Measurements from ENCODE around the gene ISOC2. TPM values are rescaled to one million over a fixed set of nuclear protein-coding genes. Genes with fewer than 3 reads are reported as not detected.

ISOC2 gene
- total RNA-seq, 1 experiment from 2014 or later: 72.2 TPM

GRCh38 chr19:55464662-55465054 is 3.2 kb upstream of the ISOC2 start, which contains the start of gene C19orf85:
Gene C19orf85, minus strand, starts transcription at chr19:55464751. Its CDS starts 197 bp downstream, at chr19:55464554.
- peaks cover 25 to 30% of the 10 kb centered on the region in 2 experiments for H3K4me1 Mint-ChIP-seq
- no peak within 1 kb of the TSS for H2BK12ac ChIP-seq (ENCODE audit: insufficient read length, low read depth, low read length)
- no peak within 1 kb of the TSS for H2AK5ac ChIP-seq (ENCODE audit: insufficient read length, low read length)
- no peak within 1 kb of the TSS for H2AFZ ChIP-seq (ENCODE audit: low read length)
- no peaks in the 10 kb centered on the region for H4K20me1 ChIP-seq (ENCODE audit: control insufficient read depth, insufficient read depth, insufficient read length)
- peak within 1 kb of the TSS; percentile 68 for H3K18ac ChIP-seq (ENCODE audit: insufficient read length, low read depth, low read length)
- no peak within 1 kb of the TSS for H2BK5ac ChIP-seq (ENCODE audit: insufficient read length, low read length)
- 0 out of 2 replicates have a peak, but pooled peaks cover 3% of the 10 kb centered on the region for H3K79me2 ChIP-seq (ENCODE audit: insufficient read depth, low read length)
- H3K4ac ChIP-seq (ENCODE audit: low read depth, low read length): no peak within 1 kb of the TSS
- peaks cover 13% of the 10 kb centered on the region for H3K27me3 Mint-ChIP-seq (ENCODE audit: low read depth)
- H3K79me1 ChIP-seq (ENCODE audit: insufficient read depth, low read depth, low read length, poor library complexity, severe bottlenecking): no peaks in the 10 kb centered on the region
- no peak within 1 kb of the TSS for H2BK120ac ChIP-seq (ENCODE audit: low read depth, low read length, poor library complexity, severe bottlenecking)
- H3K27ac Mint-ChIP-seq: peak within 1 kb of the TSS in 1 of 3 experiments; percentile 86; a peak in 2 of 7 replicates
- no CpG with 5 or more reads among the region's 14 CpGs for WGBS (ENCODE audit: extremely low coverage, insufficient read length, low lambda C conversion rate)
- H3K27ac ChIP-seq (ENCODE audit: insufficient read length, low read depth, low read length): no peak within 1 kb of the TSS
- peak within 1 kb of the TSS in 1 of 2 experiments; percentile 42; a peak in 1 of 5 replicates for H3K4me3 Mint-ChIP-seq
- no peak within 1 kb of the TSS for H3K4me2 ChIP-seq (ENCODE audit: insufficient read depth, insufficient read length, low read length)
- peak within 1 kb of the TSS; percentile 51 for H3K14ac ChIP-seq (ENCODE audit: insufficient read depth, low read length)
- no peak within 1 kb of the TSS for H3K9ac ChIP-seq (ENCODE audit: extremely low read depth, insufficient read length, low read length)
- no peak within 1 kb of the TSS for H4K91ac ChIP-seq (ENCODE audit: insufficient read length, low read depth, low read length)
- peaks cover 3% of the 10 kb centered on the region; the same call in 1 of the 2 replicates for H3K4me1 ChIP-seq (ENCODE audit: insufficient read depth, low read length)
- H3K9me3 Mint-ChIP-seq: peaks cover 0 to 3% of the 10 kb centered on the region in 2 experiments; a peak in 1 of 5 replicates
- no peak within 1 kb of the TSS for H2BK15ac ChIP-seq (ENCODE audit: low read depth, low read length)
- H2BK20ac ChIP-seq (ENCODE audit: low read depth, low read length, poor library complexity, severe bottlenecking): no peak within 1 kb of the TSS
- H3K56ac ChIP-seq (ENCODE audit: insufficient read length, low read depth, low read length): no peak within 1 kb of the TSS
- peak; percentile 83 for DNase-seq
- no peak for TF ChIP-seq CTCF (conservative IDR thresholded peaks at IDR 0.05)
- no peak within 1 kb of the TSS for H4K8ac ChIP-seq (replicated peaks; ENCODE audit: insufficient read length, low read depth, low read length)
- H3K23me2 ChIP-seq (ENCODE audit: insufficient read length, low read depth, low read length, poor library complexity, severe bottlenecking): peaks cover 5% of the 10 kb centered on the region
- H4K5ac ChIP-seq (ENCODE audit: insufficient read length, low read depth, low read length): no peak within 1 kb of the TSS
- no peak within 1 kb of the TSS for H3T11ph ChIP-seq (ENCODE audit: low read length)
- H3K9me3 ChIP-seq (ENCODE audit: control insufficient read depth, low read depth, low read length): no peaks in the 10 kb centered on the region
- H3K36me3 Mint-ChIP-seq (ENCODE audit: insufficient read depth in 1 of 3, low read depth in 3 of 3): peaks cover 0 to 2% (median 0%) of the 10 kb centered on the region in 3 experiments; a peak in 2 of 7 replicates
- no peaks in the 10 kb centered on the region for H3K27me3 ChIP-seq (ENCODE audit: insufficient read depth, low read length)
- H3K23ac ChIP-seq (ENCODE audit: insufficient read length, low read depth, low read length): no peak within 1 kb of the TSS

Measured in H9 (cell line).